HepG2 (cell line): Measurements from ENCODE around the gene CLASP1. TPM values are rescaled to one million over a fixed set of nuclear protein-coding genes. Genes with fewer than 3 reads are reported as not detected.

Experiments
- DZIP1 ChIP-seq: sonication (generic); formaldehyde crosslinking; IDR thresholded peaks from 2 replicates; pipeline ENCODE4 v1.5.0; 2020; ENCODE audit warnings: mild to moderate bottlenecking, missing genetic modification reagents
- HNRNPL ChIP-seq: fragments of 200-400 bp; formaldehyde crosslinking; IDR thresholded peaks from 2 replicates; pipeline ENCODE4 v1.6.1; 2017; ENCODE audit warnings: mild to moderate bottlenecking, low read depth, low read length
- KAT7 ChIP-seq: IDR thresholded peaks from 2 replicates; pipeline ENCODE4 v1.6.1; 2018; ENCODE audit warnings: borderline replicate concordance, missing compliant biosample characterization
- MIXL1 ChIP-seq: IDR thresholded peaks from 2 replicates; pipeline ENCODE4 v1.6.1; 2016
- PBX3 ChIP-seq: sonication (generic); formaldehyde crosslinking; IDR thresholded peaks from 2 replicates; pipeline ENCODE4 v1.8.1; 2023; ENCODE audit warnings: missing genetic modification reagents, inconsistent platforms, borderline replicate concordance
- RNF2 ChIP-seq: fragments of 450-650 bp; conservative IDR thresholded peaks from 2 replicates; pipeline ENCODE4 v1.6.1; 2016; ENCODE audit warnings: low read depth
- SIN3B ChIP-seq: fragments of 150-350 bp; IDR thresholded peaks from 2 replicates; pipeline ENCODE4 v1.6.1; 2014; ENCODE audit warnings: low read length
- SNAPC4 ChIP-seq: sonication (generic); formaldehyde crosslinking; IDR thresholded peaks from 2 replicates; pipeline ENCODE4 v1.4.0; 2020; ENCODE audit warnings: mild to moderate bottlenecking, missing genetic modification reagents
- SOX13 ChIP-seq, 3 experiments: fragments of 450-650 bp in 1 of 3; sonication (generic) in 1 of 3; formaldehyde crosslinking in 1 of 3; IDR thresholded peaks in 2 of 3; conservative IDR thresholded peaks in 1 of 3; 2 replicates each; pipeline versions ENCODE4 v1.5.0 to v1.6.1; 2016 to 2020; ENCODE audit warnings: antibody characterized with exemption in 1 of 3, mild to moderate bottlenecking in 1 of 3, missing compliant biosample characterization in 1 of 3, missing genetic modification reagents in 1 of 3, moderate library complexity in 1 of 3
- SPEN ChIP-seq: sonication (generic); formaldehyde crosslinking; IDR thresholded peaks from 2 replicates; pipeline ENCODE4 v1.5.1; 2020; ENCODE audit warnings: low read depth, mild to moderate bottlenecking, missing genetic modification reagents
- ZC3H13 ChIP-seq: sonication (generic); formaldehyde crosslinking; IDR thresholded peaks from 2 replicates; pipeline ENCODE4 v1.8.1; 2023; ENCODE audit warnings: mild to moderate bottlenecking, missing genetic modification reagents, moderate library complexity
- ZNF33B ChIP-seq: sonication (generic); formaldehyde crosslinking; IDR thresholded peaks from 2 replicates; pipeline ENCODE4 v1.5.1; 2020; ENCODE audit warnings: mild to moderate bottlenecking, missing genetic modification reagents
- ZNF501 ChIP-seq: sonication (generic); formaldehyde crosslinking; IDR thresholded peaks from 2 replicates; pipeline ENCODE4 v1.5.1; 2020; ENCODE audit warnings: mild to moderate bottlenecking, moderate library complexity, missing genetic modification reagents
- ZSCAN21 ChIP-seq: sonication (generic); formaldehyde crosslinking; IDR thresholded peaks from 2 replicates; pipeline ENCODE4 v1.8.0; 2022; ENCODE audit warnings: mild to moderate bottlenecking, missing genetic modification reagents, moderate library complexity, borderline replicate concordance
- ZSCAN31 ChIP-seq: sonication (generic); formaldehyde crosslinking; IDR thresholded peaks from 2 replicates; pipeline ENCODE4 v1.5.0; 2020; ENCODE audit warnings: low read depth, mild to moderate bottlenecking, missing genetic modification reagents
- polyA plus RNA-seq, 8 experiments: library from polyadenylated mRNA; depleted of rRNA in 3 of 8; stranded (reverse) in 7 of 8; unstranded in 1 of 8; fragments of >200 nt; fragmentation: Illumina TruSeq in 4 of 8; extraction: Trizol in 4 of 8; gene quantifications; 2 replicates each; pipeline versions ENCODE4 v1.2.1 to v1.2.3, GENCODE V29; 2011 to 2016; ENCODE audit warnings: low read depth in 4 of 8, missing spikeins in 1 of 8, mixed read lengths in 1 of 8; ENCODE audit not compliant: insufficient read depth in 1 of 8
- total RNA-seq, 5 experiments: library from RNA; depleted of rRNA; stranded (reverse); fragments of >200 nt; fragmentation: Illumina TruSeq; extraction: Trizol; gene quantifications; 2 replicates each; pipeline ENCODE4 v1.2.3, GENCODE V29; 2016; ENCODE audit warnings: low read depth in 1 of 5

The CLASP1 gene
- total and polyA plus RNA-seq, 2 of the 13 experiments (the other 11 are each of a cell fraction or from before 2014, with no cell fraction given), result 11.7 to 47.9 TPM

- TF ChIP-seq SNAPC4 (CRISPR knock-in tag) (no peak), ZC3H13 (CRISPR knock-in tag) (no peak), ZNF33B (0 out of 2 replicates have a peak, but pooled peaks have one; percentile 15), HNRNPL (no peak), PBX3 (CRISPR knock-in tag) (no peak), KAT7 (CRISPR knock-in tag) (peak; percentile 59; the same call in 1 of the 2 replicates), SOX13 (IDR thresholded peaks at IDR 0.05) (no peak), SOX13 (CRISPR knock-in tag; conservative IDR thresholded peaks at IDR 0.05 in 1 of 2, IDR thresholded peaks at IDR 0.05 in 1 of 2) (no peak), ZSCAN21 (CRISPR knock-in tag) (0 out of 2 replicates have a peak, but pooled peaks have one; percentile 7), SIN3B (no peak), MIXL1 (CRISPR knock-in tag) (no peak), DZIP1 (0 out of 2 replicates have a peak, but pooled peaks have one; percentile 9), RNF2 (no peak), ZNF501 (no peak), SPEN (CRISPR knock-in tag) (no peak; the same call in 1 of the 2 replicates), ZSCAN31 (CRISPR knock-in tag) (no peak)
- TF ChIP-seq, all 625 proteins: peak for 31
Observed at GRCh38 chr2:121650315-121650930, 1.2 kb upstream of the CLASP1 start (continued).
